OCI-LY7 (cell line): Measurements from ENCODE around the gene ARHGEF17. TPM values are rescaled to one million over a fixed set of nuclear protein-coding genes. Genes with fewer than 3 reads are reported as not detected.

ENCODE experiments used
- BruUV-seq: library from RNA; stranded (reverse); fragments of 400-500 nt; replicated peaks from 2 replicates; lab custom pipeline; 2021; lab: Mats Ljungman, UMichigan
- CTCF ChIA-PET: fragments of 300-600 bp; sonication (Branson Sonifier 250); formaldehyde crosslinking; loops from one replicate; lab custom pipeline; 2022; ENCODE audit warnings: antibody characterized with exemption; ENCODE audit not compliant: unreplicated experiment; lab: Charles Lee
- POLR2A ChIA-PET: fragments of 300-600 bp; sonication (Branson Sonifier 250); formaldehyde crosslinking; loops from one replicate; lab custom pipeline; 2022; ENCODE audit warnings: antibody characterized with exemption; lab: Charles Lee
- DNase-seq: peaks from one replicate; pipeline ENCODE4 v3.0.0-alpha.2; 2015; ENCODE audit warnings: low spot score
- H2AFZ ChIP-seq: fragments of 200-600 bp; sonication (generic), shearing (Covaris generic); 2 replicates; pipeline ENCODE4 v1.6.1; 2014; ENCODE audit warnings: mild to moderate bottlenecking, antibody characterized with exemption, low read length, moderate library complexity
- H3K27ac ChIP-seq: fragments of 200-600 bp; sonication (generic); 2 replicates; pipeline ENCODE4 v1.5.1; 2014; ENCODE audit warnings: mixed run types, low read depth, mild to moderate bottlenecking, moderate library complexity, low read length, inconsistent platforms; ENCODE audit not compliant: poor library complexity, severe bottlenecking
- H3K36me3 ChIP-seq: fragments of 200-600 bp; sonication (generic); 2 replicates; pipeline ENCODE4 v1.6.1; 2014; ENCODE audit warnings: mild to moderate bottlenecking, antibody characterized with exemption, low read length, moderate library complexity, mixed read lengths; ENCODE audit not compliant: insufficient read depth
- H3K4me1 ChIP-seq: fragments of 200-600 bp; sonication (generic); 2 replicates; pipeline ENCODE4 v1.5.1; 2014; ENCODE audit warnings: mild to moderate bottlenecking, low read length; ENCODE audit not compliant: insufficient read depth, poor library complexity, severe bottlenecking
- H3K4me2 ChIP-seq: fragments of 200-600 bp; sonication (generic); 2 replicates; pipeline ENCODE4 v1.6.1; 2014; ENCODE audit warnings: mild to moderate bottlenecking, low read length
- H3K4me3 ChIP-seq: fragments of 200-600 bp; sonication (generic); 2 replicates; pipeline ENCODE4 v1.5.1; 2014; ENCODE audit warnings: mild to moderate bottlenecking, low read depth, low read length; ENCODE audit not compliant: poor library complexity, severe bottlenecking
- H3K79me2 ChIP-seq: fragments of 200-600 bp; sonication (generic); 2 replicates; pipeline ENCODE4 v1.6.1; 2016; ENCODE audit warnings: low read depth, mild to moderate bottlenecking, low read length, moderate library complexity, mixed read lengths; ENCODE audit not compliant: insufficient read depth
- H3K9me2 ChIP-seq: fragments of 200-600 bp; sonication (generic); 2 replicates; pipeline ENCODE4 v1.6.1; 2016; ENCODE audit warnings: mild to moderate bottlenecking, low read length, mixed read lengths; ENCODE audit not compliant: insufficient read depth
- H3K9me3 ChIP-seq: fragments of 200-600 bp; sonication (generic); 2 replicates; pipeline ENCODE4 v1.6.1; 2014; ENCODE audit warnings: mild to moderate bottlenecking, mixed run types, low read length, mixed read lengths
- H4K20me1 ChIP-seq: fragments of 200-600 bp; sonication (generic); 2 replicates; pipeline ENCODE4 v1.6.1; 2014; ENCODE audit warnings: mild to moderate bottlenecking, antibody characterized with exemption, low read length, moderate library complexity, mixed read lengths; ENCODE audit not compliant: insufficient read depth
- EZH2phosphoT487 ChIP-seq: fragments of 200-600 bp; sonication (generic); IDR thresholded peaks from 2 replicates; pipeline ENCODE4 v1.6.1; 2018; ENCODE audit warnings: low read depth, borderline replicate concordance, mild to moderate bottlenecking, mixed run types, antibody characterized with exemption, low read length, moderate library complexity, mixed read lengths
- intact Hi-C: fragments of 100-400 bp; cut with micrococcal nuclease; formaldehyde crosslinking; loops from one replicate; pipeline ENCODE4 v1.10.0; 2022; ENCODE audit not compliant: unreplicated experiment
- total RNA-seq, 2 experiments: library from RNA; depleted of rRNA in 1 of 2; stranded (reverse); fragments of >200 nt in 1 of 2; shearing (Covaris generic) in 1 of 2; gene quantifications; 2 replicates each; pipeline ENCODE4 v1.2.3, GENCODE V29; 2014 to 2022
- TF ChIP-seq, protein P1 (sequence below): fragments of 200-600 bp; sonication (generic); conservative IDR thresholded peaks from 2 replicates; pipeline ENCODE4 v1.5.1; 2014; ENCODE audit warnings: mild to moderate bottlenecking, antibody characterized with exemption, low read length, moderate library complexity, mixed read lengths

Gene ARHGEF17
- total RNA-seq, 2 experiments from 2014 or later, result 0.19 to 1.4 TPM

GRCh38 chr11:73358071-73358470, 50.0 kb downstream of the ARHGEF17 start:
- no peak overlapping the region for H3K27ac ChIP-seq
- H3K4me2 ChIP-seq, result no peak overlapping the region
- no peaks in the 10 kb centered on the region for H3K9me3 ChIP-seq
- intact Hi-C loops, result no loop called here
- no peak overlapping the region for H3K4me3 ChIP-seq
- no peaks in the 10 kb centered on the region for H3K4me1 ChIP-seq
- no peak overlapping the region for H2AFZ ChIP-seq
- no TSS peak for BruUV-seq
- no peaks in the 10 kb centered on the region for H3K79me2 ChIP-seq
- no peak for DNase-seq
- ChIA-PET POLR2A (interaction anchor here (0.7 kb wide), 1 partner anchor 65 kb away, joined by 4 read pairs; no protein-coding TSS in a partner anchor), CTCF (interaction anchor here (0.6 to 1.0 kb wide), 4 partner anchors 23 to 42 kb away, joined by 3 read pairs; no protein-coding TSS in a partner anchor)
- H3K36me3 ChIP-seq, result no peaks in the 10 kb centered on the region
- TF ChIP-seq, protein P1, sequence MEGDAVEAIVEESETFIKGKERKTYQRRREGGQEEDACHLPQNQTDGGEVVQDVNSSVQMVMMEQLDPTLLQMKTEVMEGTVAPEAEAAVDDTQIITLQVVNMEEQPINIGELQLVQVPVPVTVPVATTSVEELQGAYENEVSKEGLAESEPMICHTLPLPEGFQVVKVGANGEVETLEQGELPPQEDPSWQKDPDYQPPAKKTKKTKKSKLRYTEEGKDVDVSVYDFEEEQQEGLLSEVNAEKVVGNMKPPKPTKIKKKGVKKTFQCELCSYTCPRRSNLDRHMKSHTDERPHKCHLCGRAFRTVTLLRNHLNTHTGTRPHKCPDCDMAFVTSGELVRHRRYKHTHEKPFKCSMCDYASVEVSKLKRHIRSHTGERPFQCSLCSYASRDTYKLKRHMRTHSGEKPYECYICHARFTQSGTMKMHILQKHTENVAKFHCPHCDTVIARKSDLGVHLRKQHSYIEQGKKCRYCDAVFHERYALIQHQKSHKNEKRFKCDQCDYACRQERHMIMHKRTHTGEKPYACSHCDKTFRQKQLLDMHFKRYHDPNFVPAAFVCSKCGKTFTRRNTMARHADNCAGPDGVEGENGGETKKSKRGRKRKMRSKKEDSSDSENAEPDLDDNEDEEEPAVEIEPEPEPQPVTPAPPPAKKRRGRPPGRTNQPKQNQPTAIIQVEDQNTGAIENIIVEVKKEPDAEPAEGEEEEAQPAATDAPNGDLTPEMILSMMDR, result no peak
- no peak for TF ChIP-seq EZH2phosphoT487
- no peaks in the 10 kb centered on the region for H3K9me2 ChIP-seq
- no peaks in the 10 kb centered on the region for H4K20me1 ChIP-seq

DNA sequence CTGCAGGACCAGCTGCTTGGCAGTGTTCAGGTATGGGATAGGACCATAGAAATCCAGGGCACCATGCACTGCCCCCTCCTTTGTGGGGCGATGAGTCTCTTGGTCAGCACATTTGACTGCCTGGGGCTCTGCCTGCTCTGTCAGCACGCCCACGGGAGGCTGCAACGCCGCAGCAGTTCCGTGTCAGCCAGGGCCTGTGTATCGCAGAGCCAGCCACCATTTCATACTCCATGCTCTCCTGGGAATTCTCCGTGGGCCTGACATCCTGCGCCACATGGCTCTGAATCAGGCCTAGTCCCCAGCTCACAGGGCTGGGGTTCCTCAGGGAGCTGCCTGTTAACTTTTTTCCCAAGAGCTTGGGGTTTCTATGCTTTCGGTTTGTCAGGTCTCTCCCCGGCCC, 51.3 kb downstream of the ARHGEF17 start:
- peaks cover 6% of the 10 kb centered on the region for H3K4me1 ChIP-seq
- ChIA-PET POLR2A (no interaction called here), CTCF (no interaction called here)
- intact Hi-C loops, result no loop called here
- TF ChIP-seq, protein P1, result no peak
- TF ChIP-seq EZH2phosphoT487, result no peak
- no peaks in the 10 kb centered on the region for H3K9me3 ChIP-seq
- H4K20me1 ChIP-seq, result no peaks in the 10 kb centered on the region
- H3K27ac ChIP-seq, result no peak overlapping the region
- DNase-seq, result no peak
- no peak overlapping the region for H3K4me3 ChIP-seq
- H2AFZ ChIP-seq, result no peak overlapping the region
- H3K36me3 ChIP-seq, result no peaks in the 10 kb centered on the region
- BruUV-seq, result no TSS peak
- no peaks in the 10 kb centered on the region for H3K79me2 ChIP-seq
- H3K4me2 ChIP-seq, result no peak overlapping the region
- no peaks in the 10 kb centered on the region for H3K9me2 ChIP-seq

DNA sequence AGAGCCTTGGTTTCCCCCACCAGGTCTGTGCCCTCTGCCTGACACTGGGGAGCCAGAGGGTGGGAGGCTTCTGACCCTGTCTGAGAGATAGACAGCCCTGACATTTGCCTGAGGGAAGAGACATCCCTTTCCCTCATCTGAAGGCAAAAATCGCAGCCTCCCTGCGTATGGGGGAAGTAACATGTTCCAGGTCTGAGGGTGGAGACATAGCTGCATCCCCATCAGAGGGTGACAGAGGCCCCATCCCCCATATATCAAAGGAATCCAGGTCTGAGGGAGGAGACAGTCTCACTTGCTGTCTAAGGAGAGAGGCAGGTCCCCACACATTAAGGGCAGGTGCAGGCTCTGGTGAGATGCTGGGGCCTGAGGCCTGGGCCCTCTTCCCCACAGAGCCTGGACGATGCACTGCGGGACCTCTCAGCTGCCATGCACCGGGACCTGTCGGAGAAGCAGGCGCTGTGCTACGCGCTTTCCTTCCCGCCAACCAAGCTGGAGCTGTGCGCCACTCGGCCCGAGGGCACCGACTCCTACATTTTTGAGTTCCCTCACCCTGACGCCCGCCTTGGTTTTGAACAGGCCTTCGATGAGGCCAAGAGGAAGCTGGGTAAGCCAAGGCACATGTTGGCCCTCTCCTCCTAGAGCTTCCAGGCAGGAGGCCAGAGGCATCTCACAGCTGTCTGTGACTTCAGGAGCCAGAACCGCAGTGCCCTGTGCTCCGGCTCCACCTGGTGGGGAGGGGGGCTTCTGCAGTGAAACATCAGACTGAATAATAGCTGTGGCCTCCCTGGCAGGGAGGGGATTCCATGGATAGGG, 52.1 kb downstream of the ARHGEF17 start:
- Histone ChIP-seq H3K9me3 (no peaks in the 10 kb centered on the region), H3K36me3 (no peaks in the 10 kb centered on the region), H3K9me2 (no peaks in the 10 kb centered on the region), H3K27ac (no peak overlapping the region), H3K4me3 (no peak overlapping the region), H3K4me2 (no peak overlapping the region), H3K79me2 (no peaks in the 10 kb centered on the region), H3K4me1 (peaks cover 13% of the 10 kb centered on the region), H2AFZ (no peak overlapping the region), H4K20me1 (no peaks in the 10 kb centered on the region)
- ChIA-PET POLR2A (interaction anchor here (0.6 kb wide), 1 partner anchor 354 kb away, joined by 3 read pairs; no protein-coding TSS in a partner anchor), CTCF (interaction anchor here (0.8 to 1.6 kb wide), 4 partner anchors 9 to 53 kb away, joined by 3 to 11 read pairs (median 6); no protein-coding TSS in a partner anchor)
- TF ChIP-seq, protein P1, result peak; percentile 83
- no peak for TF ChIP-seq EZH2phosphoT487
- DNase-seq, result peak; percentile 59
- intact Hi-C loops, result no loop called here
- BruUV-seq, result no TSS peak
